Stimulated activated CD8-positive, alpha-beta memory T cell treated with anti-CD3 and anti-CD28 coated beads, Interleukin-7, amount 100 ng/mL, for 48 hours (primary cell): Measurements from ENCODE around the gene ZNRF1.
"Not testable (repeated sequence)": the region's sequence is repeated elsewhere in the genome, so short reads cannot be mapped to it uniquely, and the experiment has no call there.

Experiments
- DNase-seq, 2 donors: peaks; one replicate each; pipeline ENCODE4 v3.0.0-alpha.2; 2020; ENCODE audit warnings: low read depth in 1 of 2; ENCODE audit errors: extremely low read depth in 1 of 2

ZNRF1 gene

DNA sequence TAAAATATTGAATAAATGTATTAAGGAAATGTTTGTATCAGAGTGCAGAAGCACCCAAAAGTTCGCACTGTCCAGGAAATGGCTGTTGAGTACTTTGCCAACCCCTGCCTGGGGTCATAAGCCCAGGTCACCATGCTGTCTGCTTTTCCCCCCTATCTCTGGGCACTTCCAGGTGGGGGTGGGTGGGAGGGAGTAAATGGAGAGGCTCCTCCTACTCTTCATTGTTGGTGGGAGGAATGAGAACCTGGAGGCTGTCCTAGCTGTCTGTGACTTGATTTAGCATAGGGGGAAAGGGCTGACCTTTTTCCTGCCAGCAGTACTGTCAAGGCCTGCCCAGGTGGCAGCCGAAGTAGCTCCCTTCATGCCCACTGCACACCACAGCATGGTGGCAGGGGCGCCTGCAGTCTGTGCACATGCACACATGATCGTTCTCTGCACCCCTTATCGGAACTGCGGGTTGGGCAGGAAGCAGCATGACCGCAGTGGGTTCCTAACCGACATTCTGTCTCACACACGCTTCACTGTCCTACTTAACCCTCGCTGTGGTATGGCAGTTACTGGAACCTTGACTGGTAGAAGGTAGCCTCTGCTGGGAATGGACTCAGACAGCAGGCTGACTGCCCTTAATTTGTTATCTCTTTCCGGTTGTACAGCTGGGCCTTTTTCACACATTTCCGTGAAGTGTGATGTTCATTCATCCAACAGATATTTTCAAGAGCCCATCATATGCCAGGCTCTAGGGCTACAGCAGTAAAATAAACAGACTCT is 76.3 kb downstream of the ZNRF1 start:
- peak; percentile 63 to 83 for DNase-seq

DNA sequence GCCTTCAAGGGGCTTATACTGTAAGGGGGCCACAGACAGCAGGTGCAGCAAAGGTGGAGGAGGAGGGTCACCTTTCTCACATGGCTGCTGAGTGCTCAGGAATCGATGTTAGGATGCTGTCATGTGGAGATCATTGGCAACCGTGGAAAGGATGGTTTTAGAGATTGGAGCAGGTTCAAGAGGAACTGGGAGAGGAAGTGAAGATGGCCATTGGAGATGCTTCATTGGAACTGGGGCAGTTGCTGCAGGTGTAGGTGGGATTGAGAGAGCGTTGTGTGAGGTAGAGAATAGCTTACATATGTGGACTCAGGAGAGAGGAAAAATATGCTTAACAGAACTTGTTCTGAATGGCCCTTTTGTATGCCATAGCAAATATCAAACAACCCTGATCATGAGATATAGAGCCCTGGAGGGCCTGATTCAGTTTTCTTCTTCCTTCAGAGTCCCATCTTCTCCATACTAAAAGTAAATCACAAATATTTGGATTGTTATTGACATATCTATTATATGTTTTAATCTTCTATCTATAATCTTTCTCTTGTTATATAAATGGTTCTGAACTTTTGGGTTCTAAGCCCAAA is 77.0 kb downstream of the ZNRF1 start:
- DNase-seq = no peak

DNA sequence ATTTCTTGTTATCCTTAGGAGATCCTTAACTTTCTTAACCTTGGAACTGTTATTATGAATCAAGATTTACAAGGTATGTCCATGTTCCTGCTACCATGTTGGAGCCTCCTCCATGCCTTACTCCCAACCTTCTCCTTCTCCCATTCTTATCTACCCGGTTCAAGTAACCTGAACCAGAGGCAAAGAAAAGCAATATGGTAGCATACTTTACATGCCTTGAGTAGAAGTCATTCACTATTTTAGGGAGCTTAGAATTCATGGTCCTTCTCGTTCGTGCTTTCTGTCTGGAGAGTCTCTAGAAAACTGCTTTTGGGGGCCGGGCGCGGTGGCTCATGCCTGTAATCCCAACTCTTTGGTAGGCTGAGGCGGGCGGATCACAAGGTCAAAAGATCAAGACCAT is 80.1 kb downstream of the ZNRF1 start:
- no peak for DNase-seq

DNA sequence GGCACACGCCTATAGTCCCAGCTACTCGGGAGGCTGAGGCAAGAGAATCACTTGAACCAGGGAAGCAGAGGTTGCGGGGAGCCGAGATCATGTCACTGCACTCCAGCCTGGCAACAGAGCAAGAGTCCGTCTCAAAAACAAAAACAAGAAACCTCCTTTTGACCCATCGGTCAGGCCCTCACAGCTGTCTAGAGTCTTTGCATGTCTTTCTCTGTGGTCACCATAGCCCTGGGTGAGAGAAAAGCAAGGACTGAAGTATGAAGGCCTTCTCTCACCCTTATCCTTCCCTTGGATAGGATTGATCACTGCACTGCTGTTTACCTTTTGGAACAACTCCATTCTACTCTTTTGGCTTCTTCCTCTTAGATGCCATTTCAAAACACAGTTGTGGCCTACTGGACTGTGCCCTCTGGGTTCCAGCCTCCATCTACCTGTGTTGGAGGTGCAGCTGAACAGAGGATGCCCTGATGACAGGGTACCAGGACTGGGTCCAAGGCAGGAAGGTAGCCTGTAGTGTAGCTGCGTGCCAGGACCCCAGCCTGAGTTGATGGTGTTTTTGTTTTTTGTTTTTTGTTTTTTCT is 80.6 kb downstream of the ZNRF1 start:
- no peak for DNase-seq

DNA sequence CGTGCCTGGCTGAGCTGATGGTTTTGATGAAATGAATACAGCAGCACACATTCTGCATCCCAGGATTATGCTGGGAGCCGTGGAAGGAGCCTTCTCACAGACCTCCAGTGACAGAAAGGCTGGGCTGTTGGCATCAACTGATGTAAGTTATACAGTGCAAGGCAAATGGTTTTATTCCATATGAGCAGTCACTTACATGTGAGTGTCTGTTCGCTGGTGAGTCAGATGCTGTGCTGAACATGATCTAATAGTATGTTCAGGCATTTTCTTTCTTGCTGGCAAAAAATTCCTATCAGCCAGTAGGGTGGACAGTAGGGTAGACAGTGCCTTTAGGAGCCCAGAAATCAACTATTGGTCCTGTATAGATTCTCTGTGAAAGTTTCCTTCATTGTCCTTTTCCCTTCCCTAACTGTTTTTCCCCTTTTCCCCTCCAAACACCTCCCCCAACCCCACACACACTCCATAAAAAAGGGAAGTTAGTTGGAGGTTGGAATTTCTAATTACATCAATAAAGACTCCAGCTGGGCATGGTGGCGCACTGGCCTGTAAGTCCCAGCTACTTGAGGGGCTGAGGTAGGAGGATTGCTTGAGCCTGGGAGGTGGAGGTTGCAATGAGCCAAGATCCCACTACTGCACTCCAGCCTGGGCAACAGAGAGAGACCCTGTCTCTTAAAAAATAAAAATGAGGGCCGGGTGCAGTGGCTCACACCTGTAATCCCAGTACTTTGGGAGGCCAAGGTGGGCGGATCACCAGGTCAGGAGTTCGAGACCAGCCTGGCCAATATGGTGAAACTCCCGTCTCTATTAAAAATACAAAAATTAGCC is 81.6 kb downstream of the ZNRF1 start:
- no peak for DNase-seq

DNA sequence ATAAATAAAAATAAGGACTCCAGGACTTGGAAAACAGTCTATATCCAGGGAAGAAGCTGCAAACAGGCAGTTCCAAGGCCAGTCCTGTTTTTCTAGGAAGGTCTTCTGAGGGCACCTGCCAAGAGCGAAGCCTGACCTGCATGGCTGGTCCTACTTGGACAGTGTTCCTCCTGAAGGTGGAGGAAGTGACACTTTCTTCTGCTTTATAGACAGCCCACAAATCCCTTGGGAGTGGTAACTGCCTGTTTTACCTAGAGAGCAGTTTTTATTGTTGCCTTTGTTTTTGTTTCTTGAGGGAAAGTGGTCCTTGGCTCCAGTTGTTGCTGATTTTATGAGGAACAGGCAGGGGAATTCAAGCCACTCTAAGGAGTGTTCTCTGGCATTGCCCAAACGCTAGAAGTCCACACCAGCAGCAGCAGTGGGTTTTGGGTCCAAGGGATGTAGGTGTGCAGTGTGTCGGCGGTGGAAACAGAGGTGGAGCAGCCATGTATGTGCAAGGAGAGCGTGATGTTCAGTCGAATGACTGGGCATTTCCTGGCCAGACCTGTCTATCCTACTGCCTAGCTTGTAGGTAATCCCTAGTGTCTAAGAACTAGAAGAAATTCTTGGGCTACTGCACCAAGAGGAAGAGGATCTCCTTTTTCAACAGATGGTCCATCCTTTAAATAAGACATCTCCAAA is 82.5 kb downstream of the ZNRF1 start:
- DNase-seq = no peak

DNA sequence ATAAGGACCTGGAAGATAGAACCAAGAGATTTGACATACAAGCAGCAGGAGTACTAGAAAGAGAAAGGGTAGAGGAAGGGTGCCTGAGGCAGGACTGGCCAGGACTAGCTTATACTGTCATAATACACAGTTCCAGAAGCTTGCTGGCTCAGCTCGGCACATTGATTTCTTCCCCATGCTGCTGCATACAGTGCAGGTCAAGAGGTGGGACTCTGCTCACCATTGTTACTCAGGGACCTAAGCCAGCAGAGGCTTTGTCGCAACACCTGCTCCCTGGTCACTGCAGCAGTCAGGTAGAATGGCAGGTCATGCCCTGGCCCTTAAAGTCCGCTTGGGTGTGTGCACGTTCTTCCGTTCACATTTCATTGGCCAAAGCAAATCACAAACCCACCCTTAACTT is 85.0 kb downstream of the ZNRF1 start:
- DNase-seq = no peak

DNA sequence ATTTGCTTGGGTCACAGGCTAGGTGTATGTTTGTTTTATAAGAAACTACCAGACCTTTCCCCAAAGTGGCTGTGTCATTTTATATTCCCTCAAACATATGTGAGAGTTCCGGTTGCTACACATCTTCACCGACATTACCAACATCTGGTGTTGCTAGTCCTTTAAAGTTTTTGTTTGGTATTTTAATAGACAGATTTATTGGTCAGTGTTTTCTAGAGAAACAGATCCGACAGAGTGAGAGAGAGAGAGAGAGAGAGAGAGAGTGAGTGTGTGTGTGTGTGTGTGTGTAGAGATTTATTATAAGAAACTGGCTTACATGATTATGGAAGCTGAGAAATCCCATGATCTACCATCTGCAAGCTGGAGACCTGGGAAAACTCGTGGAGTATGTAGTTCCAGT is 86.7 kb downstream of the ZNRF1 start:
- no peak for DNase-seq

DNA sequence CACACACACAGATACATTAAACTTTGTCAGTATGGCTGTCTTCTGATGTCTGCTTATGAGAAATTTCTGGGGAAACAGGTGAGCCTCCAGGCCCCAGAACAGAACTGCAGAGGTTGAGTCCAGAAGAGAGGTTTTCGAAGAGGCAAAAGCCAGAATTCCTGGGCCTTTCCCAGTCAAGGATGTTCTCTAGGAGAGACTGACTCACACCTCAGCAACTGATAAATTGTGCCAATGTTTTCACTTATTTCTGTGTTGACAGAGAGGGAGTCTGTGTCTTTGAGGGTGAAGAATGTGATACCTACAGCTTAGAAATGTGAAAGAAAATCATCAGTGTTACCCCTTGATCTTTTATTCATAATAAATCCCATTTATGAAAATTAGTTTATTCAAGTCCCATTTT is 87.5 kb downstream of the ZNRF1 start:
- no peak for DNase-seq

DNA sequence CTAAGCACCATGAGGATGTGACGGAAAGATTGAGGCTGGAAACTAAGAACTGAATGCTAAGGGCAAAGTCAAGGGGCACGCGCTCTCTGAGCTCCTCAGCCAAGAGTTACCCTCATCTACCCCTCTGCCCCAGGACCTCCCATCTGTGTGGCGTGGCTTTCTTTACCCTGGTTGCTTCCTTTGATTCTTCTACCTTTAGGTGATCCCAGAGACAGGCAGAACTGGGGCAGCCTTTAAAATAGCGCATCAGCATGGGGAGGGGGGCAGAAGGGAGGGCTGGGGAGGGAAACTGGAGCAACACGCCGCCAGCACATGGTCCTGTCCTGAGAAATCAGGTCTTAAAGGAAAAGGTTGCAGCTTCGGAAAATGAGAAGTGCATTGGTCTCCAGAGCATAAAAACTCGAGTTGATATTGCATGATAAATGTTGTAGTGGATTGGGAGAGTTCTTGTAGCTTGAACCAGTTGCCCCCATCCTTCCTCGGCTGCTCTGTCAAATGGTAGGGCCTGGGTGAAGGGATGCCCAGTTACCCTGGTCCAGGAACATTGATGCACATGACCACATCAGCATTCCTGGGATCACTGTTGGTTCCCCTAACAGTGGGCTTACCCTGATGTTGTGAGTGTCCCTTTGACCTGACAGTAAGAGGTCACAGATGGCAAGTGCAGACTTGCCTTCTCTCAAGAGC is 88.0 kb downstream of the ZNRF1 start:
- no peak for DNase-seq

DNA sequence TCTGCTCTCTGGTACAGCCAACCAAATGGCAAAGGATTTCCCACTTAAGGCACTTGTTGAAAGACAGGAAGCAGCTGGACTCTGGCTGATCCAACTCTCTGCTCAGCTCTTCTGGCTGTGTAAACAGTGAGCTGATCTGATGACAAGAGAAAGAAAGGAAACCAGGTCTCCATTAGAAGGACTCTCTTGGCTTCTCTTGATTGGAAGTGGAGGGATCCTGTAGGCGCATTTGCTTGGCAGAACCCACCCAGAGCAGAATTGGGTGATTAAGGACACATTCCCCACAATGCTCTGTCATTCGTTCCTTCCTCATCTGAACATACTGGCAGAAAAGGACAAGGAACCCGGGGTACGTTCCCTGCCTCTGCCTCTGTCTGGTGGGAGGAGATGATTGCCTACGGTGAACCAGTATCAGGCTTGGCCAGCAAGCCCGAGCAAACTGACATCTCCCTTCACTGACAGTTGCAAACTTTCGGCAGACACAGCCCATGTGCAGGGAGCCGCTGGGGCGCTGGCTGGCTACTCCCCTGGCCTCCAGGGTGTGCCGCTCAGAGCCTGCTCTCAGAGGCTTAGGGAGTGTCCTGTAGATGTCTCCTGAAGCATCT is 88.7 kb downstream of the ZNRF1 start:
- DNase-seq = no peak

DNA sequence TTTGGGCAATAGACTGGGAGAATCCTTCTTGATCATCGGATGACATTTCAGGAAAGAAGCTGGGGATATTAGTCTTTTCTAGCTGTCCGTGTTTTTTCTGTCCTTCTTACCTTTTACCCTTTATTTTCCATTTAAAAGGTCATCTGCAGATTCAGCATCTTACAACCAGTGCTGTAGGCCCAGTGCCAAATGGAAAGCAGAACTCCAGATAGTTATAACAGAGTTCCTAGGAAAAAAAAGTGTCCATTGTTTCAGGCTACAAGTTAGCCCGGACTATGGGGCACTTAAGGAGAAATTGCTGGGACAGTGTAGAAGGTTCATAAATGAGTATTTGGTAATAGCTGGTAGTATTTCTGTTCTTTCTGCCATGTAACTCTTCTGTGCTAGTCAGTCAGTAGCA is 89.4 kb downstream of the ZNRF1 start:
- DNase-seq = no peak

DNA sequence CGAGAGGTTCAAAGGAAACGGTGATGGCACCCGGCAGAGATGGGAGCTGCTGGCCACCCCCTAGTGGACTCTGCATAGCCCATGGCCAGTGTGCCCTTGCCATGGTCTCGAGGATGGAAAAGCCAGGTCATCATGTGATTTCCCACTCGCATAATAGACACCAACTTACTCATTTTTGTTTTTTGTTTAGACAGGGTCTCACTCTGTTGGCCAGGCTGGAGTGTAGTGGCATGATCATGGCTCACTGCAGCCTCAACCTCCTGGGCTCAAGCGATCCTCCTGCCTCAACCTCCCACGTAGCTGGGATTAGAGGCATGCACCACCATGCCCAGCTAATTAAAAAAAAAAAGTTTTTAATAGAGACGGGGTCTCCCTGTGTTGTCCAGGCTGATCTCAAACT is 90.1 kb downstream of the ZNRF1 start:
- no peak for DNase-seq

DNA sequence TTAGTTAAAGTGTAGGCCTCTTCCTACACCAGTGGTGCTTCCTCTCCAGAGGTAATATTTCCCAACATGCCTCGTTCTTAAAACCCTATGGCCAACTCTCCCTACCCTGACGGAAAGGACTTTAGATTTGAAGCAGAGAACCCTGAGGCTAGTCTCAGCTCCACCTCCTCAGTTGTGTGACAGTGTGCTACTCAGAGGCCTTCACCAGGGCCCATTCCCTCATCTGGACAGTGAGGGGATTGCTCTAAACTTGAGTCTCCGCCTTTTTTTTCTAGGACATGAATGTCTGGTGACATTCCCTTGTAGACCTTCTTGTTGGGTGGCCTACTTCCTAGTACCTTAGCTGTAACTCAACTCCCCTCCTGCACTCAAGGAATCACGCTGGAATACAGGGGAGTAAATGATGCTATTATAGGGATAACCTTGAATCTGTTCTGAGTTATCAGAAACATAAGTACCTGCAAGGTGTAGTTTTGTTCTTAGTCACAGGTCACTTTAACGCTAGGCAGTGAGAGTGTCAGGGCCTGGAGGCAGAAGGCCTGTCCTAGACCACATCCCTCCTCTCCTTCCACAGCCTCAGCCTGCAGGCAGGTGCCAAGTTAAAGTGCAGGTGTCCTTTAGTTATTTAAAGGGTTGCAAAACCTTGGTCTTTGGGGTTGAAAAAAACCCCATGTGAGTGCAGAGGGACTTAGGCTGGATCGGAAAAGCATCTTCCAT is 90.8 kb downstream of the ZNRF1 start:
- no peak for DNase-seq

DNA sequence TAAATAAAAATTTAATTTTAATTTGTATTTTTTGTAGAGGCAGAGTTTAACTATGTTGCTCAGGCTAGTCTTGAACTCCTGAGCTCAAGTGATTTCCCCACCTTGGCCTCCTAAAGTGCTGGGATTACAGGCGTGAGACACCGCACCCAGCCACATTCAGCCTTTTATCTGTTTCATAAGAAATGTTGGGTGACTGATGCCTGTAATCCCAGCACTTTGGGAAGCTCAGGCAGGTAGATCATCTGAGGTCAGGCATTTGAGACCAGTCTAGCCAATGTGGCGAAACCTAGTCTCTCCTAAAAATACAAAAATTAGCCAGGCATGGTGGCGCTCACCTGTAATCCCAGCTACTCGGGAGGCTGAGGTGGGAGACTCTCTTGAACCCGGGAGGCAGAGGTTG is 92.1 kb downstream of the ZNRF1 start:
- not testable (repeated sequence) for DNase-seq

DNA sequence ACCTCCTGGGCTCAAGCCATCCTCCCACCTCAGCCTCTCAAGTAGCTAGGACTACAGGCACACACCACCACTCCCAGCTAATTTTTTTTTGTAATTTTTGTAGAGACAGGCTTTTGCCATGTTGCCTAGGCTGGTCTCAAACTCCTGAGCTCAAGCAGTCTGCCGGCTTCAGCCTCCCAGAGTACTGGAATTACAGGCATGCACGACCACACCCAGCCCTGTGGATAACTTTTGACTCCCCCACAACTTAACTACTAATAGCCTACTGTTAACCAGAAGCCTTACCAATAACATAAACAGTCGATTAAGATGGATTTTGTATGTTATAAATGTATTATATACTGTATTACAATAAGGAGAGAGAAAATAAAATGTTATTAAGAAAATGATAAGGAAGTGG is 92.8 kb downstream of the ZNRF1 start:
- not testable (repeated sequence) for DNase-seq

DNA sequence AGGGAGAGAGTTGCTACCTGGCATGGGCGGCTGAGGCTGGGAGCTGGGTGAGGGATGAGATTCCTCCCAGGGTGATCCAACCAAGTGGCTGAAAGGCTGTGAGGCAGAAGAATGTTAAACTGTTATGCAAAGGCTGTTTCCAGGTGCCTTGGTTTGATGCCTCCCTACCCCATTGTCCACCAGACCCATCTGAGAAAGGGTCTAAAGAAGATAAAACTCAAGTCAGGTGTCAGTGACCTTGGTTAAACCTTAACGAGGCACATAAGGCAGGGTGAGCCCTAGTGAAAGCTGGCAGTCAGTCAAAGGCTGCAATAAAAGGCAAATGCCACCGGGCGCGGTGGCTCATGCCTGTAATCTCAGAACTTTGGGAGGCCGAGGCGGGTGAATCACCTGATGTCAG is 94.0 kb downstream of the ZNRF1 start:
- no peak for DNase-seq

DNA sequence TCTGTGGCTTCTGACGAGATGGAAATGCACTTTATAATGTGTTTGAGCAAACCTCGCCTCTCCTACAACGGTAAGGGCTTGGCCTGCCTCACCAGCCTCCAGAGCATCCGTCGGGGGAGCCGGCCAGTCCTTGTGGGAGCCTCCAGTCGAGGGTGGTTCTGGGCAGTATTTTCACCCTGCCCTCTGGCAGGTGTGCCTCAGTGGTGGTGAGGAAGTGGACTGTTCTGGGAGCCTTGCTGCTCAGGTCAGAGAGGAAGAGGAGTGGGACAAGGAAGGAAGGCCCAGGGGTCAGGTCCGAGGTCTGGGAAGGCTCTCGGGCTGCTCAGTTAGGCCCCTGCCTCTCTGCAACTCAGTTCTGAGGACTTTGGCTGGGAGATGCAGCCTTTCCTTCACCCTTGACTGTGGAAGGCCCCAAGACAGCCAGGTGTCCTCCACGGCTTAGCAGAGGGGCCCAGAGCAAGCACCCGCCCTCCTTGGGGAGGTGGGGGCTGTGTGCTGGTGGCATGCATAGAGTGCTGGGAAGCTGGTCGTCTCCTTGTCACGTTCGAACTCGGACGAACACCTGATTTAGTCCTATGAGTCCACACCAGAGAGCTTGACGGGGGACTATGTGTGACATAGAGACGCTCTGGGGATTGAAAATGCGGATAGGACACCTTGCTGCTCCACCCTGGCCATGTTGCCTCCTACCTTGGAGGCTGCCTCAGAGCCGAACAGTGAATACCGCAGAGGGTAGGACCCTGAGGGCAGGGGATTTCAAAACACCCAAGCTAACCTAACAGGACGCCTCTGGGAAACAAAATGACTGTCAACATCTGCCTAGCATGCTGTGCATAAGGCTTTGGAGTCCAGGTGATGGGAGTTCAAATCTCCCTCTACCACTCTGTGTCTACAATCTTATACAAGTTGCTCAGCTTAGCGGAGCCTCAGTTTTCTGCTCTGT is 95.0 kb downstream of the ZNRF1 start:
- no peak for DNase-seq
